Measurements from ENCODE around the gene ADPRHL1.

ADPRHL1 gene

GRCh38 chr13:113489549-113490495 lies 36.5 kb upstream of the ADPRHL1 start:
- DNase-seq (ENCODE audit: insufficient read length, low spot score) (peak; percentile 62), FAIRE-seq (peak; percentile 57)
- TF ChIP-seq POLR2A (IDR thresholded peaks at IDR 0.05; ENCODE audit: low read depth, low read length) = no peak

GRCh38 chr13:113489171-113489548 lies 35.9 kb upstream of the ADPRHL1 start:
- FAIRE-seq (no peak), DNase-seq (ENCODE audit: insufficient read length, low spot score) (no peak)
- TF ChIP-seq POLR2A (IDR thresholded peaks at IDR 0.05; ENCODE audit: low read depth, low read length) = no peak

DNA sequence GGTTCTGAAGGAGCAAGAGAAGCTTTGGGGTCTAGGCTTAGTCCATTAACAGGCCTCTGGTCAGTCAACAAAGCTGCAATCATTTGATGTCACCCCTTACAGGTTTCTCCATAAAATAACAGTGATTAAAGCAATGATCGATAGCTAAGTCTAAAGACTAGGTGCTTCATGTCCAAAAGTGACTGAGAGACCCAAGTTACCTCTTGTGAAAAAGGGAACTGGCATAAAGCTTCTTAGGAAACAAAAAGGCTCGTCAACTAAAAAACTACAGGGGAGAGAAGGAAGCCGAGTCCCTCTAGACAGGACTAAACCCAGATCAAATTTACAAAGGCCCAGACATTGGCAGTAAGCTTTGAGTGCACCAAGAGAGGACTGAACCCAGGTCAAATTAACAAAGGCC lies 35.0 kb upstream of the ADPRHL1 start:
- TF ChIP-seq POLR2A (IDR thresholded peaks at IDR 0.05; ENCODE audit: low read depth, low read length) = no peak

GRCh38 chr13:113486698-113487097 lies 33.4 kb upstream of the ADPRHL1 start:
- no peak for TF ChIP-seq POLR2A (IDR thresholded peaks at IDR 0.05; ENCODE audit: low read depth, low read length)
- DNase-seq (ENCODE audit: insufficient read length, low spot score) (no peak), FAIRE-seq (no peak)

More for the DNA sequence above, 35.0 kb upstream of the ADPRHL1 start:
- FAIRE-seq (no peak), DNase-seq (ENCODE audit: insufficient read length, low spot score) (no peak)

DNA sequence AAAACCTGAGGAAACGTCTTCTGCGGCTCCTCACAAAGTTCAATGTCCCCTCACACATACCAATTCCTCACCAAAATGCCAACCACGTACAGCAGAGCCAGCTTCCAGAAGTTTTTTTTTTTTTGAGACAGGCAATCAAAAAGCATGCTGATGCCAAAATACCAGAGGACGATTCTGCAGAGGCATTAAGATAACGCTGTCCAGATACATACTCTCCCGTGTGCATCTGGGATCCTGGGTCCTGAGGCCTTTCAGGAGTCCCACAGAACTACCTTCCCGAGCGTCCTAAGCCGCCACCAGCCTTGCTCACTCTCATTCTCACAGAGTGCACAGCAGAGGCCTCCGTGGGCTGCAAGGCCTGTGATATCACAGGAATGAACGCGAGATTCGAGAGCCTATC lies 32.3 kb upstream of the ADPRHL1 start:
- DNase-seq (ENCODE audit: insufficient read length, low spot score) (no peak), FAIRE-seq (no peak)
- TF ChIP-seq POLR2A (IDR thresholded peaks at IDR 0.05; ENCODE audit: low read depth, low read length) = no peak

DNA sequence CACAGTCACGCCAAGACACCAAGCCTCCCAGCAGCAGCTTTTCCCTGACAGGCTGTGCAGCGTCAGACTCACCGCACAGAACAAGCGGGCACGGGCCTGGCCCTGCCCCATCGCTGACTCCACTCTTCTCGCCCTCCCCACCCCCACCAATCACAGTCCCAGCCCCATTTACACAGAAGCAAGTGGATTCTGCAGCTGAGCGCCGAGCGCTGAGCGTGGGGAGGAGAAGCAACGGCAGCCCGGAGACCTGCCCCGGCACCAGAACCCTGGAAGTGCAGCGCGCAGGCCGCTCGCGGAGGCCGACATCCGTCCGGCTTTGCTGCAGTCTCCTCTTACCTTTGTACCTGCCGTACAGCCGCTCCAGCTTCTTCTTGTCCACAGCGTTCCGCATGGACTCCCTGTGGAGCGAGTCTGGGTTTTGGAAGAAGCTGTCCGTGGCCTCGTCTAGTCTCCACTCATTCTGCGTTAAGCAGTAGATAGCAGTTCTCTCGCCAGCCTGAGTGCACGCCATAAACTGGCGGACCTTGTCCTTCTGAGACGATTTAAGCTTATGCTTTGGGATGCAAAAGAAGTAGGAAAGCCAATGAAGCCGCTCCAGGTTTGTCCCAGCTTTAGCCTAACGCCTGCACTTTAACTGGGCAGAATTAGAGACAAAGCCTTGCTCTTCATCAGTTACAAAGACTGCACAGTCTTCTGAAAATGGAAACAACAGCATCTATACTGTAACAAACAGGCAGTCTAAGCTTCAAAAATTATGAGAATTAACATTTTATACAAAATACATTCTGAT lies 30.4 kb upstream of the ADPRHL1 start:
- no peak for FAIRE-seq
- no peak for DNase-seq (ENCODE audit: insufficient read length, low spot score)
- no peak for TF ChIP-seq POLR2A (IDR thresholded peaks at IDR 0.05; ENCODE audit: low read depth, low read length)

DNA sequence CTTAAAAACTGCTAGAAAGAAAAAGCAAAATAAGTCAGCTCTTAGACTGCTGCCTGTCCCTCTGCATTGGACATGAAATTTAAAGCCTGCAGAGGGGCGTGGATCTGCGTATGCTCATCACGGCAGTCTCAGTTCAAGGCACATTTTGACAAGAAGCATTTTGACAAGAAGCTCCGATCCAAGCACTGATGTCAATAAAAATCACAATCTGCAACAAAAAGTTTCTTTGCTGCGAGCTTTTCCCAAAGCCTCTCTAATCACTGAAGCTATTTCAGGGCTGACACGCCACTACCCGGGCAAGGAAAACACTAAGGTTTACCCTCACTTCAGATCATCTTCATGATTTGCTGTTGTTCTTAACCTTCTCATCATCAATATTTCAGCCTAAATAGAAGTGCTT lies 29.8 kb upstream of the ADPRHL1 start:
- DNase-seq (ENCODE audit: insufficient read length, low spot score) = no peak
- TF ChIP-seq POLR2A (IDR thresholded peaks at IDR 0.05; ENCODE audit: low read depth, low read length) = no peak
- FAIRE-seq = no peak

DNA sequence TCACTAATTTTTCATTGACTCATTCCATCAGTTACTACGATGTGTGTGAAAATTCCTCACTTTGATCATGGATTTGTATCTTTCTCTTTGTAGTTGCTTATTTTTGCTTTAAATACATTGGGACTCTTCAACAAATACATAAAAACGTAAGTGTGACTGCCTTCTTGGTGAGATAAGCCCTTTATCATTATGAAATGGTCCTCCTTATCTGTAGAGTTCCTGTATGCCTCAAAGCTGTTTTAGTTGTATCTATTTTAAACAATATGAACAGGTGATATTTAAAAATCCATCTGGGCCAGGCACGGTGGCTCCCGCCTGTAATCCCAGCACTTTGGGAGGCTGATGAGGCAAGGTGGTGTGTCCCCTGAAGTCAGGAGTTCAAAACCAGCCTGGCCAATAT lies 25.9 kb upstream of the ADPRHL1 start:
- FAIRE-seq = no peak
- TF ChIP-seq POLR2A (IDR thresholded peaks at IDR 0.05; ENCODE audit: low read depth, low read length) = no peak
- no peak for DNase-seq (ENCODE audit: insufficient read length, low spot score)

DNA sequence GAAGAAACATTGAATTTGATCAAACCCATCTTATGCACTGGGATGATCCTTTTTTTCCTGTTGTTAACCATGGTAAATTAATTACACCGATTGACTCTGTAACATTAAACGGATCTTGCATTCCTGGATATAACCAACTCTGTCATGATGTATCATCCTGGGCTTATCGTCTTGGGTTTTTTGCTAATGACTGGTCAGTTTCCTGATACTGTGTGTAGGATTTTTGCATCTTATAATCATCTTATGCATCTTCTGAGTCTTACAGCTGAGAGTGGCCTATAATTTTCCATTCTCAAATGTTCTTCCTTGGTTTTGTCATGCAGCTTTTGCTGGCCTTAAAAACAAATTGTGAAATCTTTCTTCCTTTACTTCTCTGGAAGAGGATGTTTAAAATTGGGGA lies 24.4 kb upstream of the ADPRHL1 start:
- DNase-seq (ENCODE audit: insufficient read length, low spot score) (no peak), FAIRE-seq (peak; percentile 38)
- no peak for TF ChIP-seq POLR2A (IDR thresholded peaks at IDR 0.05; ENCODE audit: low read depth, low read length)

DNA sequence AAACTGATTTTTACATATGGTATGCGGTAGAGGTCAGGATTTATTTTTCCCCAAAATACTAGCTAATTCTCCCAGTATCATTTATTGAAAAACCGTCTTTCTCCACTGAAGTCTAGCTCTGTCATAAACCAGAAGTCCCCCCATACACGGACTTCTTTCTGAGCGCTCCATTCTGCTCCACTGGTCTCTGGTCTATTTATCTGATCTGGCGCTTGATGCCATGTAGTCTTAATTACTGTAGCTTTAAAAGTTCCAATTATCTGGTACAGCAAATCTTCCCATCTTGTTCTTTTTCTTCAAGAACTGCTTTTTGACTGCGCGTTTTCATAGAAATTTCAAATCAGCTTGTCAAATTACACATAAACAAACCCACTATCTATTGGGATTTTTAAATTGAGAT lies 23.5 kb upstream of the ADPRHL1 start:
- TF ChIP-seq POLR2A (IDR thresholded peaks at IDR 0.05; ENCODE audit: low read depth, low read length) = no peak
- no peak for FAIRE-seq
- no peak for DNase-seq (ENCODE audit: insufficient read length, low spot score)

DNA sequence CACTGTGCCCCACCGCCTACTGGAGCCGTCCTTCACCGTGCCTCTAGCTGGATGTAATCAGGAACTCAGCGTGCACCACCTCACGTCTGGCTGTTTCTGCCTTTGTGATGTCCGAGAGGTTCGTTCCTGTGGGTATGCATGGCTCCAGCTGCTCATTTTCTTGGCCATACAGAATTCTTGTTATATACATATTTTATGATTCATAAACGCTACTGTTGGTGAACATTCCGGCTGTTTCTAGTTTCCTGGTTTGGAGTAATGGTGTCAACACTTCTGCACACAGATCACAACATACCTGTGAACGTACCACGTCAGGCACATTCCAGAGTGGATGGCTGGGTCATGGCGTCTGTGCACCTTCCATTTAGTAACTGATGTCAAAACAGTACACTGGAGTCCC lies 22.6 kb upstream of the ADPRHL1 start:
- no peak for TF ChIP-seq POLR2A (IDR thresholded peaks at IDR 0.05; ENCODE audit: low read depth, low read length)
- FAIRE-seq = no peak
- DNase-seq (ENCODE audit: insufficient read length, low spot score) = no peak

DNA sequence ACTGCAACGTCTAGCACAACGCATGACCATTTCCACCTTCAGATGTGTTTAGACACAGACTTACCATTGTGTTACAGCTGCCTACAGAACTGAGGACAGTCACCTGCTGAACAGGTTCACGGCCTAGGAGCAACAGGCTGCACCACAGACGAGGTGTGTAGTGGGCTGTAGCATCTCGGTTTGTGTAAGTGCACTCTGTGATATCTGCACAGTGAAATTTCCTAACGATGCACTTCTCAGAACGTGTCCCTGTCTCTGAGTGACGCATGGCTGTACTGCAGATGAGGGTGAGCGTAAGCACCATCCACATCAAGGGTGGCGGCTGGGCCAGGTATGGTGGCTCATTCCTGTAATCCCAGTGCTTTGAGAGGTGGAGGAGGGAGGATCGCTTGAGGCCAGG lies 22.0 kb upstream of the ADPRHL1 start:
- DNase-seq (ENCODE audit: insufficient read length, low spot score) (no peak), FAIRE-seq (no peak)
- no peak for TF ChIP-seq POLR2A (IDR thresholded peaks at IDR 0.05; ENCODE audit: low read depth, low read length)

GRCh38 chr13:113474179-113474578 lies 20.9 kb upstream of the ADPRHL1 start:
- FAIRE-seq (no peak), DNase-seq (ENCODE audit: insufficient read length, low spot score) (no peak)

GRCh38 chr13:113472355-113473025 lies 19.2 kb upstream of the ADPRHL1 start:
- no peak for DNase-seq (ENCODE audit: insufficient read length, low spot score)
- FAIRE-seq = no peak
- TF ChIP-seq POLR2A (IDR thresholded peaks at IDR 0.05; ENCODE audit: low read depth, low read length) = no peak

More at GRCh38 chr13:113474179-113474578, 20.9 kb upstream of the ADPRHL1 start:
- no peak for TF ChIP-seq POLR2A (IDR thresholded peaks at IDR 0.05; ENCODE audit: low read depth, low read length)

Measured in H54 (cell line).